ENCODE measurements around the gene CTNNB1. TPM values are rescaled to one million over a fixed set of nuclear protein-coding genes. Genes with fewer than 3 reads are reported as not detected.

The CTNNB1 gene
- polyA plus RNA-seq (ENCODE audit: insufficient read length in 12 of 12): 100 to 1,000 TPM; 273 to 934 (median 330) TPM
- long read RNA-seq, donor 1, full-length matches to known transcripts: 32 of 97 reads
- long read RNA-seq, donor 1, partial matches to known transcripts: 65 of 97 reads
- long read RNA-seq, donor 1, other reads (novel, unspliced or antisense): 0 of 97 reads
- long read RNA-seq, donor 2, full-length matches to known transcripts: 41 of 78 reads
- long read RNA-seq, donor 2, partial matches to known transcripts: 37 of 78 reads
- long read RNA-seq, donor 2, other reads (novel, unspliced or antisense): 0 of 78 reads
- long read RNA-seq, donor 3, full-length matches to known transcripts: 21 of 35 reads
- long read RNA-seq, donor 3, partial matches to known transcripts: 14 of 35 reads
- long read RNA-seq, donor 3, other reads (novel, unspliced or antisense): 0 of 35 reads
- long read RNA-seq, donor 4, partial matches to known transcripts: 5 of 11 reads
- long read RNA-seq, donor 4, other reads (novel, unspliced or antisense): 0 of 11 reads
- long read RNA-seq, donor 5, full-length matches to known transcripts: 39 of 177 reads
- long read RNA-seq, donor 5, partial matches to known transcripts: 138 of 177 reads
- long read RNA-seq, donor 5, other reads (novel, unspliced or antisense): 0 of 177 reads
- long read RNA-seq, donor 6, full-length matches to known transcripts: 19 of 42 reads
- long read RNA-seq, donor 6, partial matches to known transcripts: 23 of 42 reads
- long read RNA-seq, donor 6, other reads (novel, unspliced or antisense): 0 of 42 reads
- long read RNA-seq, donor 7, full-length matches to known transcripts: 25 of 42 reads
- long read RNA-seq, donor 7, partial matches to known transcripts: 17 of 42 reads
- long read RNA-seq, donor 7, other reads (novel, unspliced or antisense): 0 of 42 reads
- long read RNA-seq, donor 8, full-length matches to known transcripts: 55 of 111 reads
- long read RNA-seq, donor 8, partial matches to known transcripts: 56 of 111 reads
- long read RNA-seq, donor 8, other reads (novel, unspliced or antisense): 0 of 111 reads
- long read RNA-seq, donor 9, full-length matches to known transcripts: 19 of 67 reads
- long read RNA-seq, donor 9, partial matches to known transcripts: 48 of 67 reads
- long read RNA-seq, donor 9, other reads (novel, unspliced or antisense): 0 of 67 reads
- long read RNA-seq, donor 10, full-length matches to known transcripts: 32 of 98 reads
- long read RNA-seq, donor 10, partial matches to known transcripts: 66 of 98 reads
- long read RNA-seq, donor 10, other reads (novel, unspliced or antisense): 0 of 98 reads
- long read RNA-seq, donor 11, full-length matches to known transcripts: 49 of 82 reads
- long read RNA-seq, donor 11, partial matches to known transcripts: 33 of 82 reads
- long read RNA-seq, donor 11, other reads (novel, unspliced or antisense): 0 of 82 reads

DNA sequence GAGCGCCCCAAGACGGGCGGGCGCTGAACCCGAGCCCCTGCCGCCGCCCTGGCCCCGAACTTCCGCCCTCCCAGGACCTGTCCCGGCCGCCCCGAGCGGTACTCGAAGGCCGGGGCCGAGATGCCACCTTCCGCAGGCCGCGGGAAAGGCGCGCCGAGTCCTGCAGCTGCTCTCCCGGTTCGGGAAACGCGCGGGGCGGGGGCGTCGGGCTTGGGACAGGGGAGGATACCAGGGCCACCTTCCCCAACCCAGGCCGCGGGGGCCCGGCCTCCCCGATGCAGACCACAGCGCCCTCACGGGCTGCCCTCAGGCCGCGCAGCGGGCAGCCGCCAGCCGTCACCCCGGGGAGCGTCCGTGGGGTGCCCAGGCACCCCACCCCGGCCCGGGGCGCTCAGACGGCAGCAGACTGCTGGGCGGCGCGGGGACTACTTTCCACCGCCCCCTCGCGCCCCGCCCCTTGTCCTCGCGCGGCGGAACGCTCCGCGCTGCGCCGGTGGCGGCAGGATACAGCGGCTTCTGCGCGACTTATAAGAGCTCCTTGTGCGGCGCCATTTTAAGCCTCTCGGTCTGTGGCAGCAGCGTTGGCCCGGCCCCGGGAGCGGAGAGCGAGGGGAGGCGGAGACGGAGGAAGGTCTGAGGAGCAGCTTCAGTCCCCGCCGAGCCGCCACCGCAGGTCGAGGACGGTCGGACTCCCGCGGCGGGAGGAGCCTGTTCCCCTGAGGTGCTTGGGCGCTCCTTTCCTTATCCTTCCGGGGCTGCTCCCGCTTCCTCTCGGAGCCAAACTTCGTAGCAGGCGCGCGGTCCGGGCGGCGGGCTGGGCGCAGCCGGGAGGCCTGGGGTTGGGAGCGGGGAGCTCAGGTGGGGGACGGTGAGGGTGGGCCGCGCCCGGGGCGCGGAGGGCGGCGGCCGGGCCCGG lies at the start of gene CTNNB1:
Gene CTNNB1 (plus strand): TSS at position 556 of the 916 bp plus-strand sequence. CDS start 24,564 bp downstream, outside the sequence.
- DNase-seq: peak; percentile 96

DNA sequence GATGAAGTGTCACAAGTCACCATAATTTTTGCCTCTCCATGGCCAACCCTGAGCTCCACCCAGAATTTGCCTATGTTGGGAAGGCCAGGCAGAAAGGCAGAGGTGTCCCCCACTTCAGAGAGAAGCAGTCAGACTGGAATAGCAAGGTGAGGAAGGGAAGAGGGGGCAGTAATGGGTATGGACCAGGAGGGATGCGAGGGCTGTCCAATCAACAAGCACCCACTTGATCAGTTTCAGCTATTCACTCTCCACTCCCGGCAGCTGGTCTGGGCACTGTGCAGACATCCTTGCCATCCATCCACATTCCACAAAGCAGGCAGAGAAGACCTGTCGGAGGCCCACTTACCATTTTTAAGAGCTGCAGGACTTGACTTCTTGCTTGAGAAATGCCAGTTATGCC lies 43.5 kb upstream of the CTNNB1 start:
- no peak for DNase-seq

DNA sequence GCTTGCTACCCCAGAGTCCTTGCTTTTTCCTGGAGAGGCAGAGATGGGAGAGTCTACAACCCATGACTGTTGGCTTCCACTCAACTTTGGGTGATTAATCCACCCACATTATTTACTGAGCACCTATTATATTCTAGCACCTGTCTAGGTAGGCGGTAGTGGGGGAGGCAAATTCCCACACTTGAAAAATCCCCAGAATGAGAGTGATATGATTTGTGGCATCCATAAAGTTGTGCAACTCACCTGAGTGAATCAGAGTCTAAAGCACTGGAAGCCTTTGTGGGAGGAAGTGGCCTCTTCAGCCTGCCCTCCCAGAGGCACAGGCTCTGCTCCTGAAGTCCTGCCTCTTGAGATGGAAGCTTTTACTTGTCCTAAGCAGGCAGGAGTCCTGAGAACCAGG lies 40.4 kb upstream of the CTNNB1 start:
- no peak for DNase-seq

DNA sequence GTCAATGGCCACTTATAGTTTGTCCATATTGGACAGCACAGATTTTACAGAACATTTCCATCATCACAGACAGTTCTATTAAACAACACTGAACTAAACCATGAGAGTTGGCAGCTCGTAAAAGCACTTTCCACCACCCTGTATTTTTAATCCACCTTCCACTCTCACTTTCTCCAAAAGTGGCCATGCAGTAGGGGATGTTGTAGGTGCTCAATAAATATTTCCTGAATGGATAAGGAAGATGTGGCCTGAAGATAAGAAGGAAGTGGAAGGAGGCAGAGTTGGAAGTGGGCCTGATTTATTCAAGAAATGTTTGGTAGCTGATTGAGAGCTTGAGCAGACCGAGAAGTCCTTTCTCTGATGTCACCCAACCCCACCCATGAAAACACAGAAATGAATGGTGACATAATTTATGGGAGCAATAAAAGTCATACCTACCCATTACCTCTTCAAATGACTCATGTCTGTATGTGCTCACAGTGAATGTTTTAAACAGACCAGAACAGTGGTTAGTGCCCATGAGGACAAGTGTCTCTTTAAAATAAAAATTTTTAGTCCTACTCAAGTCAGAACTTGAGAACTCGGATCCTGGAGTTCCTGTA lies 39.6 kb upstream of the CTNNB1 start:
- no peak for DNase-seq

DNA sequence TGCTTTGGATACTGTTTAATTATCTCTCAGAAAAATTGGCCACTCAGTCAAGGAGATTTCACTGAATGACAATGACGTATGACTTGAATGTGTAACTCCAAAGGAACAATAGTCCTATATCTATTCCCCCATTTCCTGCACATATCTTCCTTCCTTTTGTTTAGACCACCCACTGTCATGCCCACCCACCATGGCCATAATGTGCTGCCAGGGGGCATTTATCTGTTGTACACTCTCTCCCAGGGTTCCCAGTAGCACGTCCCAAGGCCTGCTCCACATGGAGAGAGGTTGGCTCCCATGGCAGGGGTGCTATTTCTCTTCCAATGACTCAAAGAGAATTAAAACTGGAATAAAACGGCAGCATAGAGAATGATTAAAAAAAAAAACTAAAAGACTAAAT lies 36.8 kb upstream of the CTNNB1 start:
- DNase-seq: no peak

DNA sequence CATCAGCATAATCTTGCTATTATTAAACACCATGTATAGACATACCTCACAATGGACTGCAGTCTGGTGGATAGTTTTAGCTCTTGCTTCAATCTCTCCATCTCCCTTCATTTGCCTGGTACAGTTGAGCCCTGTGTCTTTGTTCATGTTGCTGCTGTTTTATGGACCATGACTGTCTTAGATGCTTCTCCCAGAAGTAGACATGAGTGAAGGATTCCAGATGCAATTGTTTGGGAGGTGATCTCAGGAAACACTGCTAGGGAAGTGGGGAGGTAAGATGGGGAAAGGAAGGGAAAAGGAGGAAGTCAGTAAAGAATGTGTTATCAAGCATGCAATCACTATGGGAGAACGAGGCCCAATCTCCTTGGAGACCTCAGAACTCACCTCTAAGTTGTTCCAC lies 36.3 kb upstream of the CTNNB1 start:
- no peak for DNase-seq

DNA sequence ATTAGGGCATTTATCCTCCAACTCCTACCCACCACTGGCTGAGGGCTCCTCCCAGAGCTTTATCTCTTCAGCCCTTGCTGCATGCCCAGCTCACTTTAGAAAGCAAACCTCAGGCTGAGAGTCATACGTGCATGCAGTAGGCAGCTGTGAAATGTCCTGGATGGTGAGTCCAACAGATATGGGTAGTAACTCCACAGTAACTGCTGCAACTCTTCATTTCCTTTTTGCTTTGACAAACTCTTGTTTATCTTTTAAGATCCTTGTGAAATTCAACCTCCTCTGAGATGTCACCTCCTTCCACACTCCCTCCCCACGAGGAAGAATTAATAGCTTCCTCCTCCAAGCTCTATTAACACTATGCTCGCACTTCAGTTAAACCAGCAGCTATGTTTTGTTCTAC lies 35.9 kb upstream of the CTNNB1 start:
- DNase-seq: no peak

DNA sequence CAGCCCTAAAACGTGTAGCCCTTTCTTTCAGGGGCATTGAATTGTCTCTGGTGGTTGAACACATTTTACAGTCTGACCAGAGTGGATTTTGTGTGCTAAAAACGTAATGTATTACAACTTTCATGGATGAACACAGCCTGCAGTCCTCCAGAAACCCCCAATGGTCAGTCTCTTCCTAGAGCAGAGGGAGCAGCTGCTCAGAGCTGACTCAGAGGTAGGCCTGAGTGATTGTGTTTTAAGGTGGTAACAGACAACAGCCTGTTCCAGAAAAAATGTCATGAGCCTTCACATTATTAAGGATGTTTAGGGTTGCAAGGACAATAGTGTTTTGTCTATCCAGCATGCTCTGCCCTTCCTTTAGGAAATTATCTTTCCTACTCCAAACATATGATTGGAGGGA lies 34.5 kb upstream of the CTNNB1 start:
- no peak for DNase-seq

DNA sequence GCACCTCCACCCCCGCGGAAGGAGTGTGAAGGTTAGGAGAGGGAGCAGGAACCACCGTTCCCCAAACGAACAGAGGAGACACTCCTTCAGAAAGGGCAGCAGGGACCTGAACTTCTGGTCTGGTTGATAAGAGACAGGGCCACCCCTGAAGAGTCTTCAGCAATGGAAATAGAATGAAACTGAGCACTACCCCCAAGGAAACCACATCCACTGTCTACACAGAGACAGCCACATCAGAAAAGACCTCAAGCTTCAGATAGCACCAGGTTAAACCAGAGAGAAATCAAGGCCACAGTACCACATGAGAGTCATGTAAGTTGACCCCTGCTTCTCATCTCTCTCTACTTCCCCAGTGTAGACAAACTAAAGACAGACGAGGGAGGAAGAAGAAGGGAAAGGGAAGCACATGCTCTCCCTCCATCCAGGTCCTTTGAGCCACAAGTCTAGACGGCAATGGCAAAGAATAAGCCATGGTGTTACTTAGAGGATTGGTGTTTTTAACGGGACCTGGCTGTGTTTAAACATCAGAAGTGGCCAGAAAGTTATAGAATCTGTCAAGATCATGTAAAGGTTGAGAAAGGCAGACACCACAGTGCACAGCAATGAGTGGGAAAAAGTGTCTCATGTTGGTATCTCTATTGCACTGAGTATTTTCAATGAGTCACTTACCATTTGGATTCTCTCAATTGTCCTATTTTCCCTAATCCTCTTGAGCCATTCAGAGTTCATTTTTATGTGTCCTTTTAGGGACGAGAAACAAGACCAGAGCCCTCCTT lies 31.4 kb upstream of the CTNNB1 start:
- no peak for DNase-seq

DNA sequence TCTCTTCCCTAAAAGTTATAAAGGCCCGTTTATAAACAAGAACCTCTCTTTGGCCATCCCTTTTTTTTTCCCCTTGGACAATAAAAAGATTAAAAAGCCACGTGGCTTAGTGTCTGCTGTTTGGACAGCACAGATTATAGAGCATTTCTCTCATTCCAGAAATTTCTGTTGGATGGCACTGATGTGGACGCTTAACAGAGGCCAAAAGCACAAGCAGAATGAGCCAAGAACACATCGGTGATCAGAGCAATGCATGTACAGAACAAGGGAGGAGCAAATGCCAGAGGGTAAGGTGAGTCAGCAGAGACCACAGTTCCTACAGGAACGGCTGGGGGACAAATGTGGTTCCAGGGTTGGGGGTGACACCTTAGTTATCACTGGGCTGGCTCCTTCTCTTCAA lies 30.3 kb upstream of the CTNNB1 start:
- DNase-seq: no peak

DNA sequence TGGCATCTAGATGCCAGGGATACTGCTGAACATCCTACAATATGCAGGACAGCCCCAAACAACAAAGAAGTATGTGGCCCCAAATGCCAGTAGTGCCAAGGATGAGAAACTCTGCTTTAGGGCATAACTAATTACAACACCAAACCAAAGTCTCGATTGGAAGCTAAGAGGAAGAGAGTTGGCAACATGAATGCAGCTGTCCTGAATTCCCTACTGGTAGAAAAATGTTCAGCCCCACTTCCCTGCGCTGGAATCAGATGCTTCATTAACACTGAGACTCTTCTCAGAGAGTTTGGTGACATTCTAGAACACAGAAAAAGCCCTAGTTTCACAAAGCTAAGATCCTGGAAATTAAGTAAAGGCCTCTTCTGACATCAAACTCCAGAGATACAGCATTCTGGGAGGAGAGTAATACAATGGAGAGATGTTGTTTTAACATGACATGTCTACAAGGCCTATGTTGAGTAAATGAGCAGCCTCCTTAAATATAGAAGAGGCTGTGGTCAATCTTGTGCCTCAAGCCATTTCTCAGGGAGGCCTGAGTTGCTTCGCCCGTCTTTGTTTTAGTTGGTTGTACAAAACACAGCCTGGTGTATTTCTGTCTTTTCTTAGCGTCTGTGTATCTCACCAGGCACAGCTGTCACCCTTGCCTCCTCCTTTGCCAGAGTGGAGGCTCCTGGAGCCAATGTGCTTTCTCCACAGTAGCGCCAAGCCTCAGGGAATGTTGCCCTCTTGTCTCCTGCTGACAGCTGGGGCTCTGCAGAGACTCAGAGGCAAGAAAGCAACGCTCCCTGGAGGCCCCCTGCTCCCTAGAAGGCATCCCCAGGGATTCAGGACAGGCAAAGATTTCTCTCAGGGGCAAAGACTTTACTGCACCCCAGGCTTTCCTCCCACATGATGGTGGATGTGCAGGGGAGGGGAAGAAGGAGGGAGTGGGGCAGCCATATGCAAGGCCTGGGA lies 25.1 kb upstream of the CTNNB1 start:
- DNase-seq: no peak

DNA sequence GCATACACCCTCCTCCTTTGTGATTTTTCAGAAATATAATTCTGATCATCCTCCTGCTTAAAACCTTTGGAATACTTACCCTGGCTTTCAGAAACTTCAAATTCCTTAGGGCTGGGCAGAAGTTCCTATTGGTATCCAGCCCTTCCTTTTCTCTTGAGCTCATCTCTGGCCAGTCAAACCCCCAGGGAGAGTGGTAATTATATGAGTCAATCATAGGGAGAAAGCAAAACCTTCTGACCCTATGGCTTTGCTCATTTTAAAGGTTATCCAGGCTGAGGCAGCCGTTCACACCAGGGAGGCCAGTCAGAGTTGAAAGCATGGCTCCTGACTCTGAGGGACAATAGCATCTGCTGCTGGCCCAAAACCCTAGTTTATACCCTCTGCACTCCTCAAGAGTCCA lies 23.9 kb upstream of the CTNNB1 start:
- no peak for DNase-seq

DNA sequence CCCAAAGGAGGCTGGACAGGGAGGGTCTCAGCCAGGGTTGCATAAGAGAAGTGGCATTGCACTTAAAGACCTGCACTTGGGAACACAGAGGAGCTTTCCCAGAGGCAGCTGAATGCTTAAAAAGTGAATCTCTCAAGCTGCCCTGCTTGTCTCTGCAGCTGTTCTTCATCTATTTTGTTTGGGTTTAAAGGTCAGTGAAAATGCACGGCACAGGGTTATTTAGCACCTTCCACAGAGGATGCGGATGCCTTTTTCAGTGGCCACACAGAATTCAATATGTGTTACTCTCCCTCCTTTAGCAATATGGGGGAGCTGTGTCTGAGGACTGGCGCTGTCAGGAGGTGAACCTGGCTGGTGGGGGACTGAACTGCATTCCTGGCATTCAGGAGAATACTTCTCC lies 22.7 kb upstream of the CTNNB1 start:
- DNase-seq: no peak

DNA sequence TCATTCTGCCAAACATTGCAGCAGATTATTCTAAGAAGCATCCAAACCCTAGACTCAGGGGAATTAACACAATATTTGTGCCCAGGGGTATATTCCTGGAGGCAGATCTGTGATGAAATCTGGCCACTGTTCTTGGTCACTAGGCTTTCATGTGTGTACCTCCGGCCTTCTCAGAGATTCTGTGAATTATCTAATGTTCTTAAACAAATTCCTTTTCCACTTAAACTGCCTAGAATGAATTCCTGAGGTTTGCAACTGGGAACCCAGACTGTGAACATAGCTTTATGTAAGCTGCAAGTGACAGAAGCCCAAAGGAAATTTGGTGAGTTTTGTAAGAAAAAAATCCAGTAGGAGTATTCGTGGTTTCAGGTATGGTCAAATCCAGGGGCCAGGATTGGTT lies 20.7 kb upstream of the CTNNB1 start:
- DNase-seq: no peak

DNA sequence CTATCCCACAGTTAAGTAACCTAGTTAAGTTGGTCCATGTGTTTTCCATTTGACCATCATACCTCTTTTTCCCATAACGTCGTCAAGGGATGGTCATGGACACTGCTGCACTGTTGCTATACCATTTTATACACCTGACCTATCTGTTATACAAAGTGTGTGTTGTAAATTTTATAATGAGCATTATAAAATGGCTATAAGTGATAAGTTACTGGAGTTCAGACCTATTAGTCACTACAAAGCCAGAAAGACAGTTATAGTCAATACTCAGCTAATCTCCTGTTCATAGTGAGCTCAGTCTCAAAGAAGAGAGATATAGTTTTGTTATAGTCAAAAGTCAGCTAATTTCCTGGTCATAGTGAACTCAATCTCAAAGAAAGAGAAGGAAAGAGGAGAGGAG lies 18.9 kb upstream of the CTNNB1 start:
- DNase-seq: no peak

DNA sequence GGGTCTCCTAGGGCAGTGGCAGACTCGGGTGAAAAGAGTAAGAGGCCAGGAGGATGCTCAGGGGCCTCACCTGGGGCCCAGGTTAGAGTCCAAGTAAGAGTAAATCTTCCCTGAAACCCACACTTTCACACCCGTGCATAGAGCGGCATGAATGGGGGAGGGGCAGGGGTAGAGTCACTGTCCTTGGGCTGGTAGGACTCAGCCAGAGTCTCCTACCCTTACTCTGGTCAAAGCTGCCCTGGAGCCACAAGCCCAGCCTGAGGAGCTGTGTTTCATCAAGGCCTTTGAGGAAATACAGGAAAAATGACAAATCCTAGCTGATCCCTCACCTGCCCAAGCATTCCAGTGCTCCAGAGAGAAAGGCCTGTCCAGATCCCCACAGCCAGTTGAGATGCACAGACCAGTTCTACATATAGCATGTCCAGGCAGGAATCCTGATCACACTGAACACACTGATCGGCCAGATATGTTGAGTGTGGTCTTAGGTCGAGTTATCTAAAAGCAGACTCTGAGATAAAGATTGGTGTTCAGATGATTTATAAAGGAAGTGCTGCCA lies 16.7 kb upstream of the CTNNB1 start:
- no peak for DNase-seq

DNA sequence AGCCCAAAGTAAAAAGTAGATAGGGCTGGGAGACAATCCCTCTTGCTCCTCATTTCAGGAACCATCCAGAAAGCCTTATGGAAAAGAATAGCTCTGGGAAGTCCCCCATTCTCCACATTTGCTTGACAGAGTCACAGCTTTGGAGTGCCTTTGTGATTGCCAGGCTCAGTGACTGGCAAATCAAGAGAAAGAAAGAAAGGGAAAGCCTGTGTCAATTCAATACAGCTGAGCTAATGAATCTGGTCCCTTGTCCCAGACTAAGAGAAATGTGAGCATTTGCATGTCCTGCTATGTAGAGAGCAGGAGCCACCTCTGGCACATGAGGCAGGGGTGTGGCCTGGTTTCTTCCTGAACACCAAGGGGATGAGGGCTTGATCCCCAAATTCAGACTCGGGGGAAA lies 14.9 kb upstream of the CTNNB1 start:
- no peak for DNase-seq

DNA sequence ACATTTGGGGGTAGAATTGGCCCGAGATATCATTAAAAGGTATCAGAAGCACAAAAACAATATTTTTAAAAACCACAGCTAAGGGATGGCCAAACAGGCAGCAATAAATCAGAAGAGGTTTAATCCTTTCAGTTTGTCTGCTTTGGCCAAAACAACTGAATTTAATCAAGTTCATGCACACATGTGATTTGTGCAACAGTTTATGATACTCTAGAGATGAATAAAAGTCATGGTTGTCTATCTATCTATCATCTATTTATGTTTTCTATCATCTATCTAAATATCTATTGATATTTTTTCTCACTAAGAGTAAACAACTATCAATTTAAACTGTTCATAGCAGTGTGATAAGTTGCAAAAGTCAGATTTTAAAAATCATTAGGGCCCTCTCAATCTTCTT lies 13.0 kb upstream of the CTNNB1 start:
- DNase-seq: no peak
